Urinary bladder (tissue), 4 donors: ENCODE results near the gene UST. TPM values are rescaled to one million over a fixed set of nuclear protein-coding genes. Genes with fewer than 3 reads are reported as not detected.

ENCODE experiments used
- DNase-seq: peaks from one replicate; pipeline ENCODE4 v3.0.0-alpha.2; 2015; ENCODE audit errors: extremely low spot score
- H3K27ac ChIP-seq: one replicate; pipeline ENCODE4 v1.5.1; 2013; ENCODE audit warnings: low read depth, mild to moderate bottlenecking, moderate library complexity
- H3K36me3 ChIP-seq: one replicate; pipeline ENCODE4 v1.6.1; 2013; ENCODE audit warnings: mild to moderate bottlenecking, moderate library complexity; ENCODE audit not compliant: insufficient read depth
- H3K4me1 ChIP-seq: one replicate; pipeline ENCODE4 v1.6.1; 2013; ENCODE audit warnings: mild to moderate bottlenecking, moderate library complexity; ENCODE audit not compliant: insufficient read depth
- H3K4me3 ChIP-seq: one replicate; pipeline ENCODE4 v1.5.1; 2013; ENCODE audit warnings: low read depth, low read length
- WGBS: extraction: QIAGEN DNeasy Blood & Tissue Kit; methylation state at CpG from one replicate; pipeline ENCODE4 v1.1.7; 2013; 5-methylcytosine and 5-hydroxymethylcytosine counted together
- polyA plus RNA-seq: library from polyadenylated mRNA; stranded (reverse); fragments of 200-250 nt; gene quantifications from one replicate; pipeline ENCODE4 v1.2.3, GENCODE V29; 2013
- total RNA-seq: library from RNA; depleted of rRNA; stranded (reverse); fragments of >200 nt; gene quantifications from one replicate; pipeline ENCODE4 v1.2.3, GENCODE V29; 2014
- donor health status: healthy with polysubstance abuse.
- donor health status: healthy.

Gene UST
- total and polyA plus RNA-seq, 2 donors, result 12.4 to 27.8 TPM

GRCh38 chr6:148780918-148781436 is 34.1 kb downstream of the UST start:
- Histone ChIP-seq H3K4me3 (no peak overlapping the region), H3K36me3 (no peaks in the 10 kb centered on the region), H3K27ac (no peak overlapping the region), H3K4me1 (peaks cover 3% of the 10 kb centered on the region)
- 91% methylated on average over 7 of the region's 7 CpGs for WGBS
- no peak for DNase-seq

GRCh38 chr6:148789948-148790347 is 43.1 kb downstream of the UST start:
- Histone ChIP-seq H3K4me3 (no peak overlapping the region), H3K4me1 (no peaks in the 10 kb centered on the region), H3K27ac (no peak overlapping the region), H3K36me3 (no peaks in the 10 kb centered on the region)
- WGBS, result 86% methylated on average over 11 of the region's 11 CpGs
- DNase-seq, result no peak

GRCh38 chr6:148790404-148790803 is 43.6 kb downstream of the UST start:
- H3K36me3 ChIP-seq, result no peaks in the 10 kb centered on the region
- 92% methylated on average over 10 of the region's 10 CpGs for WGBS
- H3K4me1 ChIP-seq, result no peaks in the 10 kb centered on the region
- no peak for DNase-seq
- H3K27ac ChIP-seq, result no peak overlapping the region
- H3K4me3 ChIP-seq, result no peak overlapping the region

DNA sequence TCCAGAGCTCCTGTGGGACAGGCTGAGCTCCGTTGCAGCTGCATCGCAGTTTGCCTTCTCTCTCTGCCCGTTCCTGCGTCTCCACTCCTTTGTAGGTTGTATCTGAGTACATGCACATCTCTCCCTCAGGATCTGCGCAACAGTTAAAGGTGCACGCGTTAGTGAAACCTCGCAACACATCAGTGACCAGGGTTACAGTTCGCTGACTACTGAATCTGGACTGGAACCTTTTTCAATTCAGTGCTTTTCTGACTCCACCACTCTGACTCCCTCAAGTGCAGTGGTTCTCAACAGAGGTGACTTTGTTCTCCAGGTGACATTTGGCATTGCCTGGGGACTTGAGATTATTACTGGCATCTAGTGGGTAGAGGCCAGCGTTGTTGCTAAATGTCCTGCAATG is 44.0 kb downstream of the UST start:
- Histone ChIP-seq H3K36me3 (no peaks in the 10 kb centered on the region), H3K4me1 (no peaks in the 10 kb centered on the region), H3K27ac (no peak overlapping the region), H3K4me3 (no peak overlapping the region)
- WGBS, result 93% methylated on average over 10 of the region's 10 CpGs
- DNase-seq, result no peak

DNA sequence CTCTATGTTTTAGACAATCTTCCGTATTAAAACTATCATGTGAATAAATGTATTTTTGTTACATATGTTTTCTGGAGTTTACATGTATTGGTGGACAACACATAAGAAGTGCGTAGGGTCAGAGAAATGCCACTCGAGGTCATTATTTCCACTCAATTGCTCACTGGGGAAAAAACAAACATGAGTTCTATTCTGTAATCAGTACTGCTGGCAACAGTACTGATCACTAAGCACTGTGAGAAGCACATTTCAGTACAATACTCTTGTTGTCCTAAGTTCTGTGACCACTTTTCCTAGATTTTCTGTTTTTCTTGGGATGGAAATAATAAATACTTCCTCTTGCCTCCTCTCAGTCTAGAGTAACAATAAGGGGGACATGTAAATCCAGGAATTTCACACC is 44.5 kb downstream of the UST start:
- no peak for DNase-seq
- Histone ChIP-seq H3K36me3 (no peaks in the 10 kb centered on the region), H3K4me3 (no peak overlapping the region), H3K27ac (no peak overlapping the region), H3K4me1 (no peaks in the 10 kb centered on the region)
- 95% methylated on average over 3 of the region's 3 CpGs for WGBS

- no peaks in the 10 kb centered on the region for H3K36me3 ChIP-seq
- WGBS, result 96% methylated on average over 2 of the region's 2 CpGs
- no peak overlapping the region for H3K4me3 ChIP-seq
- no peak for DNase-seq
- H3K27ac ChIP-seq, result no peak overlapping the region
- no peaks in the 10 kb centered on the region for H3K4me1 ChIP-seq
These were observed 46.9 kb downstream of the UST start for GRCh38 chr6:148793721-148794120.

- DNase-seq, result no peak
- Histone ChIP-seq H3K36me3 (no peaks in the 10 kb centered on the region), H3K27ac (no peak overlapping the region), H3K4me1 (no peaks in the 10 kb centered on the region), H3K4me3 (no peak overlapping the region)
- WGBS, result 90% methylated on average over 4 of the region's 4 CpGs
These were observed 48.0 kb downstream of the UST start for GRCh38 chr6:148794797-148795196.

DNA sequence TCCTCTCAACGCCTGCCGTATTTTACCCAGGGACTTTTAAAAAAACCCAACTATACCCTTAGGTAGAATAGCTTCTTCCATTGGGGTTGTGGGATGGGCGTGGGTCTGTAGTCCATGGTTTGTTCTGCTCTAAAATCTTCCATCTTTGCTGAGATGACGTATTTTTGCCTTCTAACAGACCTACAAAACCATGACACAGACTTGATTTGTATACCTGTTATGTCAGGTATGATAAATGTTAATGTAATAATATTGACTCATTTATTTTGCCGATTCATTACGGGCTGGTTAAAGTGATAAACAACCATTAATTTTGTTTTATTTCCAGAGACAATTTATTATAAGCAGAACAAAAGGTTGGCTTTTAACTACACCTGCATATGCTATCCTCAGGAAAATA is 48.7 kb downstream of the UST start:
- no peak overlapping the region for H3K4me3 ChIP-seq
- 66% methylated on average over 6 of the region's 6 CpGs for WGBS
- H3K4me1 ChIP-seq, result no peaks in the 10 kb centered on the region
- no peak overlapping the region for H3K27ac ChIP-seq
- no peaks in the 10 kb centered on the region for H3K36me3 ChIP-seq
- no peak for DNase-seq

DNA sequence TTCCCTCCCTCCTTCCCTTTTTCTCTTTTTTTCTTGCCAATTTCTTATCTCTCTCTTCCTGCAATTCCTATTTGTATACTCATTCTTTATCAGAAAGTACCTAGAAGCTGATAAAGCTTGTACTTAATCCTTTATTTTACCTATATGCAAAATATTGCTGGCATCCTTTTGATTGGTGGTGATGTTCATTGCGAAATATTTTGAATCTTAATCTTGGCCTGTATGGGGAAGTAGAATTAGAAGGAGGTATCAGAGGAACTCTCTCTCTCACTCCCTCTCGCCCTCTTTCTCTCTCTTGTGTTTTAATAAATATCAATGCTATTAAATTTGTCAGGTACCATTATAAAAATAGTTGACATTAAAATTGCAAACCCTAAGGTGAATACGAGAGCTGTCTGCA is 52.8 kb downstream of the UST start:
- WGBS, result 86% methylated on average over 3 of the region's 3 CpGs
- Histone ChIP-seq H3K4me3 (no peak overlapping the region), H3K36me3 (no peaks in the 10 kb centered on the region), H3K27ac (no peak overlapping the region), H3K4me1 (no peaks in the 10 kb centered on the region)
- no peak for DNase-seq

DNA sequence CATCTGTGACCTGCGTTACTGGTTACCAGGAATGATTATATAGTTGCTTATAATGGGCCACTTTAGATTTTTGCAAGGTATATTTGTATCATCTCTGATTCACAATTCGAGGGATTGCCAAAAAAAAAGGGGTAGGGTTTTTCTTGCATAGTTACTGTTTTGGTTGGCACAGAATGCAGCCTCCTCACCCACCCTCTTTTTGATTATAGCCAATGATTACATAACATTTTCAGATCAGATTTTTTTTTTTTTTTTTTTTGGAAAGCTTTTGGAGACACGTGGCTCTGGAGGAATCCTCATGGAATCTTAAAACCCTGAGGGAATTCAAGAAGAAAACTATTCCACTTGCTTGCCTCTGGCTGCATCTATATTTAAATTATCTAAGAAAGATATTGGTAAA is 53.7 kb downstream of the UST start:
- no peaks in the 10 kb centered on the region for H3K36me3 ChIP-seq
- 48% methylated on average over 3 of the region's 3 CpGs for WGBS
- H3K27ac ChIP-seq, result no peak overlapping the region
- no peak overlapping the region for H3K4me3 ChIP-seq
- DNase-seq, result no peak
- H3K4me1 ChIP-seq, result no peaks in the 10 kb centered on the region

DNA sequence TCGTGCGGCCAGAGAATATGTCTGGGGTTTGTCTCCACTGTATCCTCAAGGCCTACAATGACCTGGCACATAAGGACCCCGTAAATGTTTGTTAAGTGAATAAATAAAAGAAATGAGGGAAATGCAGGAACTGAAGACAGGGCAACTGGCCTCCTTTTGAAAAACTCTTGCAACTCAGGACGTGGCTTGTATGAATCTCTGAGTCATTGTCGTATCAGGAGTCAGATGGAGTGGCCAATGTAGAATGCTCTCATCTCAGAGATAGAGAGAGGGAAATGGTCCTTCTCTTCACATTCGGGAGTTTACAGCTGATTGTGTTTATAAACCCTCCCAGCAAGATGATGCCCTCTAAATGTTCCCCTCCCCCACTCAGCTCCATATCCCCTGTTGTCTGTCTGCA is 57.1 kb downstream of the UST start:
- Histone ChIP-seq H3K4me3 (no peak overlapping the region), H3K27ac (no peak overlapping the region), H3K4me1 (no peaks in the 10 kb centered on the region), H3K36me3 (no peaks in the 10 kb centered on the region)
- 72% methylated on average over 6 of the region's 6 CpGs for WGBS
- no peak for DNase-seq

DNA sequence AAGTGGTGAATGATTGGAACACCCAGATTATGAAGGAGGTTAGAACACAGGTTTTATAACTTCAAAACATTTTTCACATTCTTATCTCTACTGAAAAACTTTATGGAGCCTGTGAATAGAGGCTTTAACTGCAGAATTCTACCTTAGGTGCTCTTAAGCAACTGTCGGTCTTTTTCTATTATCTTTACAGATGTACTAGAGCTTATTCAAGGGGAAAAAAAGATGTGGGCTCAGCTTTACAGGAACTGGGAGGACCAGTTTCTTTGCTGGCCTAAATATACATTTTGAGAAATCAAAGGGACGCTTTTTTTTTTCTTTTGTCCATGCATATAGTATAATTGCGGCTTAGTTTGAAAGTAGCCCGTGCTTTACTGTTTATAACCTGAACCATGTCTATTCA is 58.9 kb downstream of the UST start:
- WGBS, result 86% methylated on average over 4 of the region's 4 CpGs
- H3K4me1 ChIP-seq, result no peaks in the 10 kb centered on the region
- no peak overlapping the region for H3K27ac ChIP-seq
- H3K36me3 ChIP-seq, result no peaks in the 10 kb centered on the region
- DNase-seq, result no peak
- H3K4me3 ChIP-seq, result no peak overlapping the region

DNA sequence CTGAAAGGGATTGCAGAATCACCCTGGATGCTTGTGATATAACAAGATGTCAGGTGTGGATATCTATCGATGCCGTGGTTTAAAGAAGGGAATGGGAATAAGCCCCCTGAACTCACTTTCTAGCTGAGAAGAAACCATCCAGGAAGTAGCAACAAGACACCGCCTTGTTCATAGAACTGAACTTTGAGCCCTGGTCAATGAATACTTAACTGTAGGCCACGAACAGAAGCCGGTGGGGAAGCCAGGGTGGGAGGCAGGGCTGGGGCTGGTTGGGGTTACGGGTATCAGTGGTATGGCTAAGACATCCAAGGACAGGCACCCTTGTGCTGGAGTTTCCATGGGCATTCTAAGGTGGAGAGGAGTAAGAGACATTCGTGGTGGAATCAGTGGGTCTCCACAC is 61.0 kb downstream of the UST start:
- WGBS, result 95% methylated on average over 7 of the region's 7 CpGs
- peaks cover 2% of the 10 kb centered on the region for H3K4me1 ChIP-seq

DNA sequence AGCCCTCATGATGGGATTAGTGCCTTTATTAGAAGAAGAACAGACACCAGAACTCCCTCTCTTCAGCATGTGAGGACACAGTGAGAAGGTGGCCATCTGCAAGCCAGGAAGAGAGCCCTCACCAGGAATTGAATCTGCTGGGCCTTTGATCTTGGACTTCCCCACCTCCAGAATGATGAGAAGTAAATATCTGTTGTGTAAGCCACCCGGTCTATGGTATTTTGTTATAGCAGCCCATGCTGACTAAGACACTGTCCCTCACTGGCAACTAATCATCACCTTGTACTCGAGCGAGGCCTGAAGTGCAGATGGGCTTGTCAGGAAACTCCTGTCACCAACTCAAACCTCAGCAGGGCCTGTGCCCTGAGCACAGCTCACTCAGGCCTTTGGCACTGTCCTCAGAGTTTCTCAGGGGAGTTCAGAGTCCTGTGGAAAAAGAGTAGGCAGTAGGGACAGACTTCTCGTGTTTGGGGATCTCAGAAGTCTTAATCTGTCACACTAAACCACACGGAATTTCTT is 62.0 kb downstream of the UST start:
- DNase-seq, result no peak

More for the DNA sequence above, 61.0 kb downstream of the UST start:
- no peaks in the 10 kb centered on the region for H3K36me3 ChIP-seq
- DNase-seq, result no peak
- no peak overlapping the region for H3K4me3 ChIP-seq
- H3K27ac ChIP-seq, result no peak overlapping the region

GRCh38 chr6:148811459-148811858 is 64.6 kb downstream of the UST start:
- Histone ChIP-seq H3K4me3 (no peak overlapping the region), H3K36me3 (no peaks in the 10 kb centered on the region), H3K27ac (no peak overlapping the region), H3K4me1 (peaks cover 2% of the 10 kb centered on the region)
- WGBS, result 78% methylated on average over 5 of the region's 5 CpGs
- DNase-seq, result no peak

More for the DNA sequence above, 62.0 kb downstream of the UST start:
- 96% methylated on average over 5 of the region's 5 CpGs for WGBS
- Histone ChIP-seq H3K27ac (no peak overlapping the region), H3K36me3 (no peaks in the 10 kb centered on the region), H3K4me1 (peaks cover 2% of the 10 kb centered on the region), H3K4me3 (no peak overlapping the region)
